Endothelial cell of umbilical vein (primary cell): ENCODE data around the gene SYTL1. TPM values are rescaled to one million over a fixed set of nuclear protein-coding genes. Genes with fewer than 3 reads are reported as not detected.

Experiments
- BruUV-seq: library from RNA; stranded (reverse); fragments of 400-500 nt; replicated peaks from 2 replicates; lab custom pipeline; 2021; lab: Mats Ljungman, UMichigan
- CTCF ChIA-PET: fragments of 300-600, 350-600 bp; sonication (Branson Sonifier 250); formaldehyde crosslinking; loops from one replicate; lab custom pipeline; 2021; ENCODE audit warnings: antibody characterized with exemption, inconsistent platforms; lab: Charles Lee
- POLR2A ChIA-PET: fragments of 300-600, 350-600 bp; sonication (Branson Sonifier 250); formaldehyde crosslinking; loops from one replicate; lab custom pipeline; 2021; ENCODE audit warnings: antibody characterized with exemption, inconsistent platforms; lab: Charles Lee
- DNase-seq: peaks from one replicate; pipeline ENCODE4 v3.0.0-alpha.2; 2011; ENCODE audit warnings: low read depth, low spot score
- FAIRE-seq: peaks from 2 replicates; lab custom pipeline; 2011; peaks lifted over from hg19 to GRCh38; lab: Jason Lieb, UNC
- H2AFZ ChIP-seq: 2 replicates; pipeline ENCODE4 v1.6.0; 2012; ENCODE audit warnings: low read depth, low read length, control low read depth, inconsistent platforms
- H3K27ac ChIP-seq: 2 replicates; pipeline ENCODE4 v1.5.1; 2011; ENCODE audit warnings: low read depth, mild to moderate bottlenecking, control low read depth, low read length, moderate library complexity; ENCODE audit not compliant: insufficient read depth
- H3K27me3 ChIP-seq, 2 experiments: 2 replicates each; pipeline versions ENCODE4 v1.6.0 to v1.6.1; 2011; ENCODE audit warnings: low read length in 2 of 2, mixed read lengths in 1 of 2; ENCODE audit not compliant: control insufficient read depth in 2 of 2, insufficient read depth in 2 of 2
- H3K36me3 ChIP-seq, 2 experiments: 2 replicates in 1 of 2; 3 replicates in 1 of 2; pipeline ENCODE4 v1.5.1; 2011; ENCODE audit warnings: low read length in 2 of 2, mild to moderate bottlenecking in 1 of 2, moderate library complexity in 1 of 2; ENCODE audit not compliant: control insufficient read depth in 2 of 2, insufficient read depth in 2 of 2; ENCODE audit errors: extremely low read depth in 1 of 2
- H3K4me1 ChIP-seq: 3 replicates; pipeline ENCODE4 v1.5.1; 2011; ENCODE audit warnings: mild to moderate bottlenecking, low read length; ENCODE audit not compliant: control insufficient read depth, insufficient read depth; ENCODE audit errors: extremely low read depth
- H3K4me2 ChIP-seq: 2 replicates; pipeline ENCODE4 v1.6.1; 2011; ENCODE audit warnings: low read length, control low read depth, mixed read lengths; ENCODE audit not compliant: insufficient read depth
- H3K4me3 ChIP-seq, 3 experiments: fragments of 200-600 bp in 1 of 3; sonication (generic), shearing (Covaris generic) in 1 of 3; replicated peaks in 1 of 3; 2 replicates each; pipeline ENCODE4 v1.5.1; 2011 to 2016; ENCODE audit warnings: control low read depth in 3 of 3, low read length in 3 of 3, mild to moderate bottlenecking in 2 of 3, inconsistent platforms in 1 of 3, low read depth in 1 of 3, moderate library complexity in 1 of 3; ENCODE audit not compliant: insufficient read depth in 1 of 3
- H3K79me2 ChIP-seq: 2 replicates; pipeline ENCODE4 v1.6.0; 2012; ENCODE audit warnings: low read length, inconsistent platforms; ENCODE audit not compliant: control insufficient read depth, insufficient read depth
- H3K9ac ChIP-seq: replicated peaks from 2 replicates; pipeline ENCODE3; 2011; ENCODE audit warnings: low read length, control low read depth; ENCODE audit not compliant: insufficient read depth; ENCODE audit errors: extremely low read depth
- H3K9me1 ChIP-seq: replicated peaks from 3 replicates; pipeline ENCODE4 v1.6.0; 2011; ENCODE audit warnings: mild to moderate bottlenecking, low read length; ENCODE audit not compliant: control insufficient read depth, insufficient read depth; ENCODE audit errors: extremely low read depth
- H3K9me3 ChIP-seq: replicated peaks from 2 replicates; pipeline ENCODE4 v1.5.1; 2012; ENCODE audit warnings: low read length, inconsistent platforms; ENCODE audit not compliant: control insufficient read depth, insufficient read depth
- H4K20me1 ChIP-seq: replicated peaks from 2 replicates; pipeline ENCODE3; 2011; ENCODE audit warnings: mild to moderate bottlenecking, low read length; ENCODE audit not compliant: control insufficient read depth, insufficient read depth; ENCODE audit errors: extremely low read depth
- CTCF ChIP-seq, 2 donors: IDR thresholded peaks; 1 replicate in 1 of 2; 2 replicates in 1 of 2; pipeline ENCODE4 v1.5.1; 2011; ENCODE audit warnings: low read length in 2 of 2, mild to moderate bottlenecking in 2 of 2, moderate library complexity in 2 of 2, control low read depth in 1 of 2, inconsistent platforms in 1 of 2, low read depth in 1 of 2; ENCODE audit not compliant: insufficient read depth in 1 of 2; ENCODE audit errors: extremely low read depth in 1 of 2
- GATA2 ChIP-seq: IDR thresholded peaks from 2 replicates; pipeline ENCODE4 v1.7.0; 2011; ENCODE audit warnings: low read depth, mild to moderate bottlenecking, moderate library complexity, mixed read lengths, low read length; ENCODE audit not compliant: insufficient read length, insufficient read depth
- MYC ChIP-seq: IDR thresholded peaks from one replicate; pipeline ENCODE4 v1.6.1; 2011; ENCODE audit warnings: mild to moderate bottlenecking, low read depth, low read length
- dilution Hi-C: fragments of 300-500 bp; cut with MboI; formaldehyde crosslinking; loops from one replicate; pipeline ENCODE4 v1.15.0; 2019; ENCODE audit warnings: low sequenced_read_pairs; ENCODE audit not compliant: extremely low pct_ligation_motif_present
- intact Hi-C: fragments of 100-400 bp; cut with micrococcal nuclease; formaldehyde crosslinking; loops from one replicate; pipeline ENCODE4 v1.10.0; 2022
- polyA plus RNA-seq, 4 experiments: library from polyadenylated mRNA; depleted of rRNA in 3 of 4; stranded (reverse) in 3 of 4; unstranded in 1 of 4; fragments of >200 nt; gene quantifications; 2 replicates each; pipeline versions ENCODE4 v1.2.1 to v1.2.3, GENCODE V29; 2011 to 2012; ENCODE audit warnings: missing spikeins in 1 of 4
- total RNA-seq: library from RNA; stranded (reverse); gene quantifications from 2 replicates; pipeline ENCODE4 v1.2.3, GENCODE V29; 2021
- TF ChIP-seq, protein P1 (sequence below): IDR thresholded peaks from 2 replicates; pipeline ENCODE4 v1.6.1; 2011; ENCODE audit not compliant: insufficient read depth, insufficient read length

SYTL1 gene
- total and polyA plus RNA-seq, 2 donors (not counting 3 experiments of a cell fraction or from before 2014, with no cell fraction given) = 0.04 TPM; not detected in 1

DNA sequence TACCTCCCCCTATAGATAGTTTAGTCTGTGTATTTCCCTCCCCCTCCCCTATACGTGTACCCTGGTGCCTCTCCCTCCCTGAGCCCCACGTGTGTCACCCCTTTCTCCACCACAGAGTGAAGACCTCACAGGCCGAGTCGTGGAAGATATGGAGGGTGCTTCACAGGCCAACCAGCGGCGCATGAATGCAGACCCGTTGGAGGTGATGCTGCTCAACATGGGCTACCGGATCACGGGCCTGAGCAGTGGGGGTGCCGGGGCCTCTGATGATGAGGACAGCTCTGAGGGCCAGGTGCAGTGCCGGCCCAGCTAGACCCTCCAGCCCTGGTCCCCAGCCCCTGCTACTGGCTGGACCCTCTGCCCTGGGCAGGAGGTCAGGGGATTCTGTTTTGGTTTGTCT lies 35.8 kb upstream of the SYTL1 start:
- no TSS peak for BruUV-seq
- Histone ChIP-seq H3K9me1 (no peaks in the 10 kb centered on the region), H4K20me1 (no peaks in the 10 kb centered on the region), H3K4me1 (no peaks in the 10 kb centered on the region), H3K79me2 (no peaks in the 10 kb centered on the region), H2AFZ (no peak overlapping the region), H3K27ac (no peak overlapping the region), H3K36me3 (peaks cover 0 to 5% of the 10 kb centered on the region in 2 experiments), H3K27me3 (no peaks in the 10 kb centered on the region), H3K9me3 (no peaks in the 10 kb centered on the region), H3K9ac (no peak overlapping the region), H3K4me3 (no peak overlapping the region), H3K4me2 (no peak overlapping the region)
- dilution Hi-C loops = no loop called here
- DNase-seq (no peak), FAIRE-seq (no peak)
- CTCF ChIA-PET = interaction anchor here (1.3 to 3.8 kb wide), 2 partner anchors 10 to 27 kb away, joined by 5 to 30 read pairs; no protein-coding TSS in a partner anchor
- POLR2A ChIA-PET = no interaction called here
- no peak for TF ChIP-seq GATA2
- intact Hi-C loops = no loop called here

DNA sequence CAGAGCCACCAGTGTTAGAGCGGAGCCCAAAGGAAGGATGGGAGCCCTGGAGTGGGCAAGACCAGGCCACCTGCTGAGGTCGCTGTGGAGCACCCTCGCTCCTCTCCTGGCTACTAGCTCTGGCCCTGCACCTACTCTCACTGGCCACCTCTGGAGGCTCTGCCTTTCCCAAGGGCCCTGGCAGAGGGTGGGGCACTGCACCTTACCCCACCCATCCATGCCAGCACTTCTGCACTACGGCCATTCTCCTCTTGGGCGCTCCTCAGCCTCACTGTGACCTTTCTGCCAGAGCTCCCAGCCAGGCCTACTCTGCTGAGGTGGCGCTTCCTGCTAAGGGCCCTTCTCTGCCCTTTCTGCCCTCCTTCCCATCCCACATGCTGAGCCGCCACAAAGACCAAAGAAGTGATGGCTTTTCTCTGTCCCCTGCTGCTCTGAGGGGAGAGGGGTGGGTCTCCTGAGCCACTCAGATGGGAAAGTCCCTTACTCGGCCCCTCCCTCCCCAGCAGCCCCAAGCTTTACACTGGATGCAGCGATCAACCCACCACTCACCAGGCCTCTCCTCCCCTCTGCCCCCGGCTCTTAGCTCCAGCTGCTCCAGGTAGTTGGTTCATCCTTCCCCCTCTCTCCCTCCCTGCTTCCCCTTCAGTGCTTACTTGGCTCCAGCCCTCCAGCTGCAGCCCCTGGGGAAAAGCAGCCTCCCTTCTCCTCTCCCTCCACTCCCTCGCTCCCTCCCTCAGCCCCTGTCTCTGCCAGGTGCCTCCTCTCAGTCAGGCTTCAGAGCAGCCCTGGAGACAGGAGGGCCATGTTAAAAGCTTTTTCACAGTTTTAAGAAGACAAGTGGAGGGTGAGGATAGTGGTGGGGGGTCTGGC lies 34.7 kb upstream of the SYTL1 start:
- no peak for DNase-seq
- ChIA-PET POLR2A (no interaction called here), CTCF (interaction anchor here (0.6 to 3.8 kb wide), 10 partner anchors 10 to 88 kb away, joined by 3 to 30 read pairs (median 4); partner anchors contain the start of gene MAP3K6)
- H3K79me2 ChIP-seq = no peaks in the 10 kb centered on the region
- H3K4me1 ChIP-seq = no peaks in the 10 kb centered on the region
- H3K9me1 ChIP-seq = no peaks in the 10 kb centered on the region
- dilution Hi-C loops = no loop called here
- TF ChIP-seq CTCF (IDR thresholded peaks at IDR 0.05; ENCODE audit: extremely low read depth in 1 of 2, insufficient read depth in 1 of 2, low read depth in 1 of 2, low read length in 2 of 2) (peak in 1 of 2 donors; percentile 13), MYC (no peak)
- TF ChIP-seq, protein P1, sequence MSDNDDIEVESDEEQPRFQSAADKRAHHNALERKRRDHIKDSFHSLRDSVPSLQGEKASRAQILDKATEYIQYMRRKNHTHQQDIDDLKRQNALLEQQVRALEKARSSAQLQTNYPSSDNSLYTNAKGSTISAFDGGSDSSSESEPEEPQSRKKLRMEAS = no peak
- no peak overlapping the region for H3K4me3 ChIP-seq
- H3K9ac ChIP-seq = no peak overlapping the region
- no peaks in the 10 kb centered on the region for H4K20me1 ChIP-seq
- H3K4me2 ChIP-seq = no peak overlapping the region
- no peak overlapping the region for H2AFZ ChIP-seq
- TSS peak; percentile 50 for BruUV-seq
- H3K27ac ChIP-seq = no peak overlapping the region
- intact Hi-C loops = no loop called here
- FAIRE-seq = no peak
- no peaks in the 10 kb centered on the region for H3K27me3 ChIP-seq
- no peaks in the 10 kb centered on the region for H3K36me3 ChIP-seq
- no peaks in the 10 kb centered on the region for H3K9me3 ChIP-seq
